Measurements from ENCODE around the gene ADCY4. TPM values are rescaled to one million over a fixed set of nuclear protein-coding genes. Genes with fewer than 3 reads are reported as not detected.
A peak's percentile ranks its signal among the peaks of the same experiment; 100 is the strongest.

ADCY4 gene
- polyA plus RNA-seq, 3 donors: 0.69 to 11.9 (median 0.70) TPM

- Histone ChIP-seq H3K9ac (ENCODE audit: insufficient read depth, low read length, poor library complexity, severe bottlenecking) (no peak overlapping the region), H3K27me3 (ENCODE audit: control insufficient read depth in 2 of 2, insufficient read depth in 2 of 2, low read length in 2 of 2) (peaks cover 3 to 4% of the 10 kb centered on the region in 2 donors), H3K9me3 (replicated peaks in 1 of 2; ENCODE audit: control insufficient read depth in 1 of 2, insufficient read depth in 1 of 2, low read length in 2 of 2) (no peaks in the 10 kb centered on the region), H3K36me3 (replicated peaks in 1 of 2; ENCODE audit: control insufficient read depth in 1 of 2, insufficient read depth in 2 of 2, low read length in 2 of 2) (no peaks in the 10 kb centered on the region), H3K27ac (ENCODE audit: low read depth in 1 of 2, low read length in 2 of 2) (no peak overlapping the region), H3K79me2 (ENCODE audit: insufficient read depth, low read length) (no peaks in the 10 kb centered on the region), H3K4me1 (ENCODE audit: control insufficient read depth in 1 of 2, insufficient read depth in 2 of 2, low read length in 2 of 2) (peaks cover 11 to 13% of the 10 kb centered on the region in 2 donors), H3K4me3 (replicated peaks in 1 of 3; ENCODE audit: low read depth in 2 of 3, low read length in 3 of 3) (no peak overlapping the region), H3K4me2 (replicated peaks; ENCODE audit: extremely low read depth, low read length, poor library complexity, severe bottlenecking) (no peak overlapping the region), H4K20me1 (ENCODE audit: insufficient read depth, low read length) (no peaks in the 10 kb centered on the region), H2AFZ (ENCODE audit: insufficient read depth, low read depth, low read length, poor library complexity, severe bottlenecking) (no peak overlapping the region)
- Mint-ChIP-seq H3K4me3 (peak overlapping the region in 1 of 2 donors; percentile 32), H3K36me3 (no peaks in the 10 kb centered on the region), H3K9me3 (peaks cover 0 to 1% (median 0%) of the 10 kb centered on the region in 7 donors), H3K27me3 (ENCODE audit: low read depth in 3 of 3) (peaks cover 5 to 21% (median 18%) of the 10 kb centered on the region in 3 donors), H3K4me1 (peaks cover 16% of the 10 kb centered on the region), H3K27ac (peak overlapping the region in 3 of 7 donors; percentile 6 to 72 (median 47))
- intact Hi-C loops (cut with micrococcal nuclease): no loop called here
- no CpG with 5 or more reads among the region's 5 CpGs for WGBS (ENCODE audit: insufficient coverage)
- peak in 1 of 3 donors; percentile 69 for DNase-seq
- TF ChIP-seq, protein P1, sequence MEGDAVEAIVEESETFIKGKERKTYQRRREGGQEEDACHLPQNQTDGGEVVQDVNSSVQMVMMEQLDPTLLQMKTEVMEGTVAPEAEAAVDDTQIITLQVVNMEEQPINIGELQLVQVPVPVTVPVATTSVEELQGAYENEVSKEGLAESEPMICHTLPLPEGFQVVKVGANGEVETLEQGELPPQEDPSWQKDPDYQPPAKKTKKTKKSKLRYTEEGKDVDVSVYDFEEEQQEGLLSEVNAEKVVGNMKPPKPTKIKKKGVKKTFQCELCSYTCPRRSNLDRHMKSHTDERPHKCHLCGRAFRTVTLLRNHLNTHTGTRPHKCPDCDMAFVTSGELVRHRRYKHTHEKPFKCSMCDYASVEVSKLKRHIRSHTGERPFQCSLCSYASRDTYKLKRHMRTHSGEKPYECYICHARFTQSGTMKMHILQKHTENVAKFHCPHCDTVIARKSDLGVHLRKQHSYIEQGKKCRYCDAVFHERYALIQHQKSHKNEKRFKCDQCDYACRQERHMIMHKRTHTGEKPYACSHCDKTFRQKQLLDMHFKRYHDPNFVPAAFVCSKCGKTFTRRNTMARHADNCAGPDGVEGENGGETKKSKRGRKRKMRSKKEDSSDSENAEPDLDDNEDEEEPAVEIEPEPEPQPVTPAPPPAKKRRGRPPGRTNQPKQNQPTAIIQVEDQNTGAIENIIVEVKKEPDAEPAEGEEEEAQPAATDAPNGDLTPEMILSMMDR (IDR thresholded peaks at IDR 0.05): no peak
These were observed 18.9 kb upstream of the ADCY4 start for GRCh38 chr14:24353559-24354481.

- peaks cover 5 to 24% (median 20%) of the 10 kb centered on the region in 3 donors for H3K27me3 Mint-ChIP-seq (ENCODE audit: low read depth in 3 of 3)
- 33% methylated on average over 3 of the region's 4 CpGs for WGBS (ENCODE audit: insufficient coverage)
These were observed 16.6 kb upstream of the ADCY4 start for GRCh38 chr14:24351517-24351916.

More at GRCh38 chr14:24351517-24351916, 16.6 kb upstream of the ADCY4 start:
- intact Hi-C loops (cut with micrococcal nuclease): no loop called here
- TF ChIP-seq, protein P1 (IDR thresholded peaks at IDR 0.05): no peak
- H4K20me1 ChIP-seq (ENCODE audit: insufficient read depth, low read length): no peaks in the 10 kb centered on the region
- H3K27ac ChIP-seq (ENCODE audit: low read depth in 1 of 2, low read length in 2 of 2): no peak overlapping the region
- H3K9ac ChIP-seq (ENCODE audit: insufficient read depth, low read length, poor library complexity, severe bottlenecking): no peak overlapping the region
- Mint-ChIP-seq H3K9me3 (peaks cover 0 to 1% (median 0%) of the 10 kb centered on the region in 7 donors), H3K27ac (no peak overlapping the region), H3K4me1 (peaks cover 16% of the 10 kb centered on the region), H3K36me3 (no peaks in the 10 kb centered on the region), H3K4me3 (no peak overlapping the region)
- H3K9me3 ChIP-seq (replicated peaks in 1 of 2; ENCODE audit: control insufficient read depth in 1 of 2, insufficient read depth in 1 of 2, low read length in 2 of 2): no peaks in the 10 kb centered on the region
- peaks cover 11 to 13% of the 10 kb centered on the region in 2 donors for H3K4me1 ChIP-seq (ENCODE audit: control insufficient read depth in 1 of 2, insufficient read depth in 2 of 2, low read length in 2 of 2)
- no peak overlapping the region for H3K4me3 ChIP-seq (replicated peaks in 1 of 3; ENCODE audit: low read depth in 2 of 3, low read length in 3 of 3)
- peaks cover 3 to 9% of the 10 kb centered on the region in 2 donors for H3K27me3 ChIP-seq (ENCODE audit: control insufficient read depth in 2 of 2, insufficient read depth in 2 of 2, low read length in 2 of 2)
- no peak overlapping the region for H2AFZ ChIP-seq (ENCODE audit: insufficient read depth, low read depth, low read length, poor library complexity, severe bottlenecking)
- no peaks in the 10 kb centered on the region for H3K36me3 ChIP-seq (replicated peaks in 1 of 2; ENCODE audit: control insufficient read depth in 1 of 2, insufficient read depth in 2 of 2, low read length in 2 of 2)
- no peak overlapping the region for H3K4me2 ChIP-seq (replicated peaks; ENCODE audit: extremely low read depth, low read length, poor library complexity, severe bottlenecking)
- DNase-seq: no peak
- H3K79me2 ChIP-seq (ENCODE audit: insufficient read depth, low read length): no peaks in the 10 kb centered on the region

All from CD14-positive monocyte (primary cell).